ENCODE results near the gene CLASP2.
"Not testable (repeated sequence)": the region's sequence is repeated elsewhere in the genome, so short reads cannot be mapped to it uniquely, and the experiment has no call there.

CLASP2 gene

GRCh38 chr3:33687406-33688010 is 30.5 kb downstream of the CLASP2 start:
- DNase-seq: no peak

DNA sequence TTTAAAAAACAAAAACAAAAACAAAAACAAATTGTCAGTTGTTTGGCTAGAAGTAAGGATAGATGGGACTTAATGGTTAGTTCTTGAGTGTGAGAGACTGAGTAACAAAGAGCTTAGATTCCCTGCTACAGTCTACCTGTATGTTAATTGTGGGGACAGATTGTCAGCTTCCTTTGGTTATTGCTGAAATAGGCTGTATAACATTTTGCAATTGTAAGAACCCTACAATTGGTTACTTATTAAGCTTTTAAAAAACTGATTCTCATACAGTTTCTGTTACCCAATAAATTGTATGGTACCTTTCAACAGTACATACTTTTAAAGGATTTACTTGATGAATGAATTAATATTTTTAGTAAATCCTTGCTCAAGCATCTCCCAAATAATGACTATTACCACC is 35.3 kb downstream of the CLASP2 start:
- no peak for DNase-seq

DNA sequence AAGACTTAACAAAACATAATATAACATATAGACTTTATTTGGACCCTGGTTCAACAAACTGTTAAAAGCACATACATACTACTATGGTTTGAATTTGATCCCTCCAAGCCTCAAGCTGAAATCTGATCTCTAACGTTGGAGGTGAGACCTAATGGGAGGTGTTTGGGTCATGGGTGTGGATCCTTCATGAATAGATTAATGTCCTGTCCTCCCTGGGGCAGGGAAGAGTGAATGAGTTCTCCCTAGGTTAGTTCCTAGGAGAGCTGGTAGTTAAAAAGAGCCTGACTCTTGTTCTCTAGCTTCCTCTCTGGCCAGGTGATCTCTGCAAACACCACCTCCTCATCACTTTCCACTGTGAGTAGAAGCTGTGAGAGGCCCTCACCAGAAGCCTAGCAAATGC is 36.4 kb downstream of the CLASP2 start:
- no peak for DNase-seq

- DNase-seq: no peak
These were observed 40.0 kb downstream of the CLASP2 start for GRCh38 chr3:33678073-33678472.

DNA sequence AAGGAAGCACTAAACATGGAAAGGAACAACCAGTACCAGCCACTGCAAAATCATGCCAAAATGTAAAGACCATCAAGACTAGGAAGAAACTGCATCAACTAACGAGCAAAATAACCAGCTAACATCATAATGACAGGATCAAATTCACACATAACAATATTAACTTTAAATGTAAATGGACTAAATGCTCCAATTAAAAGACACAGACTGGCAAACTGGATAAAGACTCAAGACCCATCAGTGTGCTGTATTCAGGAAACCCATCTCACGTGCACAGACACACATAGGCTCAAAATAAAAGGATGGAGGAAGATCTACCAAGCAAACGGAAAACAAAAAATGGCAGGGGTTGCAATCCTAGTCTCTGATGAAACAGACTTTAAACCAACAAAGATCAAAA is 44.6 kb downstream of the CLASP2 start:
- DNase-seq: not testable (repeated sequence)

DNA sequence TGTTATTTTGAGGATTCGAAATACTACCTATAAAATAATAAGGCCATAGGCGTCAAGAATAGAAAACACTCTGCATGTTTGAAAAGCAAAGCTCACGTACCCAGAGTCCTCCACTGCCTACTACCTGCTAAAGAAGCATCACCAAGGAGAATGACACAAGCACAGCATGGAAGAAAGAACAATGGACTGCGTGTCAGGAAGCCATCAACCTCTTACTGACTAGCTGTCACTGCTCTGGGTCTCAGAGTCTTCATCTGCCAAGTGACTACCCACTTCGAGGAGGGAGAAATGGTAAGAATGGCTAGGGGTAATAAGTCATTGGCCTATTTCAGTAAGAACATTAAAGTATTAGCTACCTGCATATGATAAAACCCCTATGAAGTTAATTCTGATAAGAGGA is 49.4 kb downstream of the CLASP2 start:
- DNase-seq: no peak

DNA sequence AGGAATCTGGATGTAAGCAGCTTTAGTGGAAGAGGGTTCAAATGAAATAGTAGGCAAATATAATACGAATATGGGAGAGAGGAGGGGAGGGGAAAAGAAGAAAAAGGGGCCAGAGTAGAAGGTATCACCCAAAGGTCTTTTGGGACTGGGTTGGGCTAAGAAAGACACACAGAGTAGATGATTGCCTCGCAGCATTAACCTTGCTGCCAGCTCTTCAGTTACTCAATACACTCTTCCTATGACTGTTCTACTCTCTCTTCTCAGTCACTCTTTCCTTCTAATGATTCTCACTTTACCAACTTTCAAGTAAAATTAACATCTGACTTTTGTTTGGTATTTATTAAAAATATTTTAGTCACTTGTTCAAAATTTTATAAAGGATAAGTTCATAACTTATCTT is 52.8 kb downstream of the CLASP2 start:
- DNase-seq: no peak

DNA sequence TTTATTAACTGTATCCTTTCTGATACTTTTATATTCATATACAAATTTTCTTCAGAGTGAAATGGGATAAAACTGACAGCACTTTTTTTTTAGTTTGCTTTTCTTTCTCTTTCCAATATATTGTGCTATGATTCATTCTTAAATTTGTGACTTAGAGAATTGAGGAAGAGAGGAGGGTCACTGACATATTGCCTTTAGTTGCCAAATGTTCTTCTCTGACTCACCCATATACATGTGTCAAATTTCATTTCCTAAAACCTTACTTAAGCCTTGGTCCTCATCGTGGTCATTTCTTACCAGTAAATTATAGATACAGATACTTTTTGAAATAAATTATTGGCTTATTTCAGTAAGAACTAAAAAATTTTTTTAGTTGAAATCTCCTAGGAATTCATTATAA is 53.9 kb downstream of the CLASP2 start:
- no peak for DNase-seq

- no peak for DNase-seq
These were observed 55.0 kb downstream of the CLASP2 start for GRCh38 chr3:33663042-33663441.

GRCh38 chr3:33659856-33660434 is 58.1 kb downstream of the CLASP2 start:
- DNase-seq: no peak

- peak; percentile 4 for DNase-seq
These were observed 58.8 kb downstream of the CLASP2 start for GRCh38 chr3:33658991-33659848.

- no peak for DNase-seq
These were observed 59.4 kb downstream of the CLASP2 start for GRCh38 chr3:33658621-33658990.

- no peak for DNase-seq
These were observed 60.0 kb downstream of the CLASP2 start for GRCh38 chr3:33658039-33658438.

DNA sequence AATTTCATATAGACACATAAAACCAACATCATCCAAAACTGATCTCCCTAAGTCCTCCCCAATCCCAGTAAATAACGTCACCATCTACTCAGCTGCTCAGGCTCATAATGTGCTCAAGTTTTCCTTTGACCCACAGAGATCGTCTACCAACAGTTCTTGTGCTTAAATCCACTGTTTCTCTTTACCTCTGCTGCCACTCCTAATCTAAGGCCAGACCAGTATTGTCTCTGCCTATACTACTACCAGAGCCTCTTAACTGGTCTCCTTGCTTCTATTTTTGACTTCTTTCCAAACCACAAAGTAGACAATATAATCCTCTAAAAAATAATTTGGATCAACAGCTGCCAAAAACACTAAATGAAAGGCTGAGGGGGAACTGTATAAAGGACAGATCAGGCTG is 65.3 kb downstream of the CLASP2 start:
- DNase-seq: no peak

DNA sequence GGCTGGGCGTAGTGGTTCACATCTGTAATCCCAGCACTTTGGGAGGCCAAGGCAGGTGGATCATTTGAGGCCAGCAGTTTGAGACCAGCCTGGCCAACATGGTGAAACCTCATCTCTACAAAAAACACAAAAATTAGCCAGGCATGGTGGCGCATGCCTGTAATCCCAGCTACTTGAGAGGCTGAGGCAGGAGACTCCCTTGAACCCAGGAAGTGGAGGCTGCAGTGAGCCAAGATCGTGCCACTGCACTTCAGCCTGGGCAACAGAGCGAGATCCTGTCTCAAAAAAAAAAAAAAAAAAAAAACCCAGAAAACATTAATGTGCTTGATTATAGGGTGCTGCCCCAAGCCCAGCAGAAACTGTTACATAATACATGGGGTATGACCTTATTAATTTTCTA is 67.0 kb downstream of the CLASP2 start:
- not testable (repeated sequence) for DNase-seq

DNA sequence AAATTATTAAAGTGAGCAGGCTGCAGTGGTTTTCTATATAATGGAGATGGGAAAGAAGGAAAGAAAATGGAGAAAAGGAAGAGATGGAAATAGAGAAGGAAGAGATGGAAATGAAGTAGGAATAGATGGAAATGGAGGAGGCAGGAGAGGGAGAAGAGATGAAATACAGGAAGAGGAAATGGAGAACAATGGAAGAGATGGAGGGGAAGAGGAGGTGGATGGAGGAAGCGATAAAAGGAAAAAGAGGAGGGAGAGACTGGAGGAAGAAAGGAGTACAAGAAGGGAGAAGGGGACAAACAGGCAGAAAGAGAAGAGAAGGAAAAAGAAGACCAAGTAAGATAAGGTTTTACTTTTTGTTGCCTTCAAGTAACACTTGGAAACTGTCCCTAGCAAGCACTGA is 67.6 kb downstream of the CLASP2 start:
- DNase-seq: no peak

DNA sequence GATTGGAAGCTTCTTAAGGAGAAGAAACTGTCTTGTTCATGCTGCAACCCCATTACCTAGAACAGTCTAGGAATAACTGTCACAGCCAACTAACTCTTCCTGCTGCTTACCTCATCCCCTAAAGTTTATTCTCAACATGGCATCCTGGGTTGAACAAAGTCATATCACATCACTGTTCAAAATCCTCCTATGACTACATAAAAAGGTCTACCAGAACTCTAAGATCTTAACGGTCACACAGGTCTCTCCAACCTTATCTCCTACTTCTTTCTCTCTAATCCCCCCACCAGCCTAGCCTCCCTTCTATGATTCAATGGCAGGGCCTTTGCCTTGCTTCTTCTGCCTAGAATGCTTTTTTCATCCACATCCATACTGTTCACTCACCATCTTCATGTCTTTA is 69.3 kb downstream of the CLASP2 start:
- no peak for DNase-seq

DNA sequence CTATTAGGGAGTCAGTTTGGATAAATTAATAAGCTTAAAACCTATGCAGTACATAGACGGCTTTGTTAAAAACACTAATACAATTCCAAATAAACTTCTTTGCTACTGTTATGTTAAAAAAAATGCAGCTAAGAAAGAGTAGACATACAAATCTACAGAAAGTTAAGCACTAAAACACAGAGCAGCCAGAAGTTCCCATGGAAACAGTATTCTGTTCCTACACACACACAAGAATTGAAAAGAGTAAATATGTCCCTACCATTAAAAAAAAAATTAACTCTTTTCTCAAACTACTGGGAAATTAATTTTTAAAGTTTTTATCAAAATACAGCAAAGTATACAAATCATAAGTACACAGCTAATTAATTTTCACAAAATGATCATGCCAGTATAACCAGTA is 71.6 kb downstream of the CLASP2 start:
- DNase-seq: no peak

DNA sequence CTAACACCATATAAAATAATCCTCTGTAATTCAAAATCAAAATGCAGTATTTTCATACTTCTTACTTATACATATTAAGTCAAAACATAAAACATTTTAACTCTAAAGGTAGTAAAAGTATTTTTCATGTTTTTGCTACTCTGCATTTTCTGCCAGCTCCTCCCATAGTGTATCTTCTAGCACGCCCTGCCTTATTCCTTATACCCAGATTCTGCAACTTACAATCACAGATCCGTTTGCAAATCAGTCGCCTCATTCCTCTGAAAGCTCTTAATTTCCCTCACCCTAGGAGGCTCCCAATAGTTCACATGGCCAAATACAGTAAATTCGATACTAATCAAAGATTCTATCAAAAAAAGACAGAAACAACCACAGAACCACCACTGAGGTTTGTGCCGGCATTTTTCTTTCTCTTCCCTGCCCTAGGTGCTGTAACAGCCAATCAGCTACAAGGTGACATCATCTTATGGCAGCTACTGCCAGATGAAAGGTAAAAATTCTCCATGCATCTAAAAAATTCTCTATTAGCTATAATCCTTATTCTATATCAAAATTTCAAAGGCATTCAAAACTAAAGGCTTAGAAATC is 72.9 kb downstream of the CLASP2 start:
- peak; percentile 58 for DNase-seq

DNA sequence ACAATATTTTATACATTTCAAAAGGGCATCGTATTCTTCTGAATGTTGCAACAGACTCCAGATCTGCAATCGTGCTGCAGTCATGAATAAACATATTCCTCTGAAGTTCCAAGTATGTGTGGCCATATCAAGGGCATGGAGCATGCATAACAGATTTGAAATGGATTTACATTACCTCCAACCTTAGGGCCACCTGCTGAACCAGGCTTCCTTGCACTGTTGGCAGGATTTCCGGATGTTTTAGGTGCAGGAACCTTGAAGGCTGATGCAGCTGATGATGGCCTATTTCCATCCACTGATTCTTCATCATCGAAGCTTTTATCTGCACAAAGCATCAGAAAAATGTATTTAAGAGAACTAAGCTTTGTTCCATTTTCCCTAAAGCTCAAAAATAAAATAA is 73.5 kb downstream of the CLASP2 start:
- no peak for DNase-seq

DNA sequence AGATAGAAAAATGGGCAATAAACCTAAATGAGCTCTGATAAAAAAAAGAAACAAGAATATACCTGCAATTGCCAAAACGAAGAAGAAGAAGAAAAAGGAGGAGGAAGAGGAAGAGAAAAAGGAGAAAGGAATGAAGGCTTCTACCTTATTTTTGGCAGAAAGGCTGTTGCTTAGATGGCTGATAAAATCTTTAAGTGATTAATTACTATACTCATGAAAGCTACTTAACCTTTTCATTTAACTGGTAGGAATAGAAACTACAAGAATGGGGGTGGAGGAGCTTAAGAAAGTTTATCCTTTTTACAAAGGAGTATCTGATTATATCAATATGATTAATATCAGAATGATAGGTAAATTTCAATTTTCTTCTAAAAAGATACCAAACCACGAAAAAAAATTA is 75.2 kb downstream of the CLASP2 start:
- DNase-seq: no peak

DNA sequence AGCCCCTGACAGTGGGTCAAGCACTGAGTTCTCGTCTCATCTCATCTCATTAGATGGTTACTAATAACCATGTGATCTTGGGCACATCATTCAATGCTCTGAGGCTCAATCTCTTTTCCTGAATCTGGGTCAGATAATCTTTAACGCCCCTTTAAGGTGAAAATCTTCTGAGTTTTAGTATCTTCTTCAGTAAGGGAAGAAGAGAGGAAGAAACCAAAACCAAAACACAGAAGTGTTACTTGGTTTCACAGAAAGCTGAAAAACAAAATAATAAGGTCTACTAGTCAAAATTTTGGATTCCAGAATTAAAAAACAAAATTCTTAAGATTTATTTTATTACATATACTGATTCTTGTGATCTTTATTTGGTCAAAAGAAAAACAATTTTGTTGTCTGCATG is 78.2 kb downstream of the CLASP2 start:
- no peak for DNase-seq

GRCh38 chr3:33637482-33637881 is 80.6 kb downstream of the CLASP2 start:
- DNase-seq: no peak
